Measurements from ENCODE around the gene GABPB2.

The GABPB2 gene

DNA sequence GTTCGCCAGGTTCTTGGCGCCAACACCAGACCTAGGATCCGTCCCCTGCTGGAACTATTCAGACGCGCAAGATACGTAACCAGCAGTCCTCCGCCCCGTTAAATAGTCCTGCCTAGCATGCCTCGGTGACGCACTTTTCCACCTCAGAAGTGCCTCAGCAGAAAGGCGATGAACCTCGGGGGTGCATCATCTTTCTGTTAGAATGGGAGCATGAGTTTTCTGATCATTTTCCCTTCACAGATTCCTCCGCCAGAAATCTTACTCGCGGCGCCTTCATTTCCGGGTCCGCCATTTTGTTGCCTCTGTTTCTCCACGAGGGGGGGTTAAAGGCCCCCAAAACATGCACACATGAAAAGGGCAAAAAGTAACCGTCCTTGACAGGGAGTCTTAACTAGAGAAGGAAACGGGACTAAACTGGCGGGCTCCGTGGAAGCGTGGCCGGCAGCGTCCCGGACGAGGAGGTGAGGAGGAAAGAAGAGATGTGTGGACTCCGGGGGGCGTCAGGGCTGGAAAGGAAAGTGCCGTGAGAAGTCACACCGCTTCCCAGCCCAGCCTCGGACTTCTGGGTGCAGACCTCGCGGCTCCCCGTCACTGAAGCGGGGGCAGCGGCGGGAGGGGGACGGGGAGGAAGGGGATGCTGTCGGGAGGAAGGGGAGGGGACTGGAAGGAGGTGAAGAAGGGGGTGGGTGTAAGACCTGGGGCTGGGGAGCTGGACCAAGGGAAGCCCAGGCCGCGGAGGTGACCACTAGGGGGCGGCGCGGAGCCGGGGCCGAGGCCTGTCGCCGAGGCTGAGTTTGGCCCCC, at the start of gene GABPB2:
TSS of gene GABPB2 (plus strand) at position 288 of the 803 bp plus-strand sequence. CDS start 17,429 bp downstream, outside the sequence.
- DNase-seq (ENCODE audit: low spot score) = peak; percentile 94
- in situ Hi-C loops (cut with MboI; ENCODE audit: low sequenced_read_pairs, unreplicated experiment) = no loop called here
- TF ChIP-seq, protein P1, sequence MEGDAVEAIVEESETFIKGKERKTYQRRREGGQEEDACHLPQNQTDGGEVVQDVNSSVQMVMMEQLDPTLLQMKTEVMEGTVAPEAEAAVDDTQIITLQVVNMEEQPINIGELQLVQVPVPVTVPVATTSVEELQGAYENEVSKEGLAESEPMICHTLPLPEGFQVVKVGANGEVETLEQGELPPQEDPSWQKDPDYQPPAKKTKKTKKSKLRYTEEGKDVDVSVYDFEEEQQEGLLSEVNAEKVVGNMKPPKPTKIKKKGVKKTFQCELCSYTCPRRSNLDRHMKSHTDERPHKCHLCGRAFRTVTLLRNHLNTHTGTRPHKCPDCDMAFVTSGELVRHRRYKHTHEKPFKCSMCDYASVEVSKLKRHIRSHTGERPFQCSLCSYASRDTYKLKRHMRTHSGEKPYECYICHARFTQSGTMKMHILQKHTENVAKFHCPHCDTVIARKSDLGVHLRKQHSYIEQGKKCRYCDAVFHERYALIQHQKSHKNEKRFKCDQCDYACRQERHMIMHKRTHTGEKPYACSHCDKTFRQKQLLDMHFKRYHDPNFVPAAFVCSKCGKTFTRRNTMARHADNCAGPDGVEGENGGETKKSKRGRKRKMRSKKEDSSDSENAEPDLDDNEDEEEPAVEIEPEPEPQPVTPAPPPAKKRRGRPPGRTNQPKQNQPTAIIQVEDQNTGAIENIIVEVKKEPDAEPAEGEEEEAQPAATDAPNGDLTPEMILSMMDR (IDR thresholded peaks at IDR 0.05; ENCODE audit: borderline replicate concordance, control extremely low read depth, extremely low read depth, insufficient read depth, missing control alignments) = peak; percentile 92

GRCh38 chr1:151024540-151025146, 45.9 kb upstream of the GABPB2 start:
- TF ChIP-seq, protein P1 (IDR thresholded peaks at IDR 0.05; ENCODE audit: borderline replicate concordance, control extremely low read depth, extremely low read depth, insufficient read depth, missing control alignments) = peak; percentile 72
- in situ Hi-C loops (cut with MboI; ENCODE audit: low sequenced_read_pairs, unreplicated experiment) = no loop called here
- peak; percentile 85 for DNase-seq (ENCODE audit: low spot score)

DNA sequence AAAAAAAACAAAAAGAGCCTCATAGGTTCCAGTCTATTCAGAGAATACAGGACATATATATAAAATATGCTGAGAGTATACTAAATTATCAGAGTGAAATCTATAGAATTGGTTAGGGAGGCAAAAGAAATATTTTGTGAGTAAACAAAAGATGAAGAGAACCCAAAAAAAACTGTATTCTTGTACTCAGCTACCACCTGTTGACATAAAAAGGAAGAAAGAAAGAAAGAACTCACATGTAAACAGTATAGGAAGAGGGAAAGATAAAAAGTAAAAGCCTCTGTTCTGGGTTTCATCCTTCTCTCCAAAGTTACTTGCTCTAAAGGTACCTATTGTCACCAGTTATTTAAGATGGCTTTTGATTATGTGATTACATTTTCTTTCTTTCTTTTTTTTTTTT, 44.1 kb upstream of the GABPB2 start:
- TF ChIP-seq, protein P1 (IDR thresholded peaks at IDR 0.05; ENCODE audit: borderline replicate concordance, control extremely low read depth, extremely low read depth, insufficient read depth, missing control alignments) = no peak
- DNase-seq (ENCODE audit: low spot score) = no peak
- in situ Hi-C loops (cut with MboI; ENCODE audit: low sequenced_read_pairs, unreplicated experiment) = no loop called here

- in situ Hi-C loops (cut with MboI; ENCODE audit: low sequenced_read_pairs, unreplicated experiment) = no loop called here
- DNase-seq (ENCODE audit: low spot score) = no peak
- TF ChIP-seq, protein P1 (IDR thresholded peaks at IDR 0.05; ENCODE audit: borderline replicate concordance, control extremely low read depth, extremely low read depth, insufficient read depth, missing control alignments) = no peak
These were observed 38.4 kb upstream of the GABPB2 start for GRCh38 chr1:151032164-151032563.

DNA sequence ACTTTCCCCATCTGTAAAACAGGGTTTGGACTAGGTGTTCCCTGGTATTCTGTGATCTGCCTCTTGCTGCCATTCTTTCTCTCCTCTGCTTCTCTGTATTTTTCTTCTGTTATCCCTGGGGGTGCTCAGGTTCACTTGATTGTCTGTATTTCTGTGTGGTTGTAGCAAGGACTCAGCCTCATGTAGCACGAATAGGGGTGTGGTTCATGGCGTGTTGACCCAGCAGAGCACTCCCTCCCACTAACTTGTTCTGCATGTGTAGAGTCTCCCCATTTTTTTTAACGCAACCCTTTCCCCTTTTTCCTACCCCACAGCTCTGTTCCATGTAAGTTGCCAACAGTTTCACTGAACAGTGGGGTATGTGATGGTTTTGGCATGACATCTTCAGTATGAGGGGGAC, 35.4 kb upstream of the GABPB2 start:
- in situ Hi-C loops (cut with MboI; ENCODE audit: low sequenced_read_pairs, unreplicated experiment) = no loop called here
- no peak for DNase-seq (ENCODE audit: low spot score)
- TF ChIP-seq, protein P1 (IDR thresholded peaks at IDR 0.05; ENCODE audit: borderline replicate concordance, control extremely low read depth, extremely low read depth, insufficient read depth, missing control alignments) = no peak

GRCh38 chr1:151036356-151036755, 34.2 kb upstream of the GABPB2 start, which contains the start of gene BNIPL:
BNIPL (plus strand) TSS chr1:151036586; CDS start chr1:151036726, 140 bp downstream.
- in situ Hi-C loops (cut with MboI; ENCODE audit: low sequenced_read_pairs, unreplicated experiment) = no loop called here
- TF ChIP-seq, protein P1 (IDR thresholded peaks at IDR 0.05; ENCODE audit: borderline replicate concordance, control extremely low read depth, extremely low read depth, insufficient read depth, missing control alignments) = no peak
- DNase-seq (ENCODE audit: low spot score) = no peak
